HepG2 (cell line): ENCODE results near the gene TRIM62. TPM values are rescaled to one million over a fixed set of nuclear protein-coding genes. Genes with fewer than 3 reads are reported as not detected.

ENCODE experiments used
- HBP1 ChIP-seq: IDR thresholded peaks from 2 replicates; pipeline ENCODE4 v1.6.1; 2016; ENCODE audit warnings: low read depth, control low read depth
- ZBTB33 ChIP-seq: sonication (generic); formaldehyde crosslinking; IDR thresholded peaks from 2 replicates; pipeline ENCODE4 v1.4.0; 2020; ENCODE audit warnings: missing genetic modification reagents
- ZBTB38 ChIP-seq: sonication (generic); formaldehyde crosslinking; IDR thresholded peaks from 2 replicates; pipeline ENCODE4 v1.5.1; 2020; ENCODE audit warnings: mild to moderate bottlenecking, missing genetic modification reagents
- ZBTB40 ChIP-seq, 2 experiments: fragments of 450-650 bp in 1 of 2; sonication (generic) in 1 of 2; formaldehyde crosslinking in 1 of 2; IDR thresholded peaks; 2 replicates each; pipeline versions ENCODE4 v1.6.1 to v1.8.0; 2016 to 2022; ENCODE audit warnings: antibody characterized with exemption in 1 of 2, mild to moderate bottlenecking in 1 of 2, missing genetic modification reagents in 1 of 2
- ZNF512 ChIP-seq: sonication (generic); formaldehyde crosslinking; IDR thresholded peaks from 2 replicates; pipeline ENCODE4 v1.4.0; 2020; ENCODE audit warnings: mild to moderate bottlenecking, missing genetic modification reagents
- ZNF687 ChIP-seq: sonication (generic); formaldehyde crosslinking; IDR thresholded peaks from 2 replicates; pipeline ENCODE4 v1.5.1; 2020; ENCODE audit warnings: mild to moderate bottlenecking, missing genetic modification reagents, moderate library complexity
- polyA plus RNA-seq, 8 experiments: library from polyadenylated mRNA; depleted of rRNA in 3 of 8; stranded (reverse) in 7 of 8; unstranded in 1 of 8; fragments of >200 nt; fragmentation: Illumina TruSeq in 4 of 8; extraction: Trizol in 4 of 8; gene quantifications; 2 replicates each; pipeline versions ENCODE4 v1.2.1 to v1.2.3, GENCODE V29; 2011 to 2016; ENCODE audit warnings: low read depth in 4 of 8, missing spikeins in 1 of 8, mixed read lengths in 1 of 8; ENCODE audit not compliant: insufficient read depth in 1 of 8
- total RNA-seq, 5 experiments: library from RNA; depleted of rRNA; stranded (reverse); fragments of >200 nt; fragmentation: Illumina TruSeq; extraction: Trizol; gene quantifications; 2 replicates each; pipeline ENCODE4 v1.2.3, GENCODE V29; 2016; ENCODE audit warnings: low read depth in 1 of 5

Gene TRIM62
- total and polyA plus RNA-seq, 2 of the 13 experiments (the other 11 are each of a cell fraction or from before 2014, with no cell fraction given): 0.53 to 0.57 TPM

DNA sequence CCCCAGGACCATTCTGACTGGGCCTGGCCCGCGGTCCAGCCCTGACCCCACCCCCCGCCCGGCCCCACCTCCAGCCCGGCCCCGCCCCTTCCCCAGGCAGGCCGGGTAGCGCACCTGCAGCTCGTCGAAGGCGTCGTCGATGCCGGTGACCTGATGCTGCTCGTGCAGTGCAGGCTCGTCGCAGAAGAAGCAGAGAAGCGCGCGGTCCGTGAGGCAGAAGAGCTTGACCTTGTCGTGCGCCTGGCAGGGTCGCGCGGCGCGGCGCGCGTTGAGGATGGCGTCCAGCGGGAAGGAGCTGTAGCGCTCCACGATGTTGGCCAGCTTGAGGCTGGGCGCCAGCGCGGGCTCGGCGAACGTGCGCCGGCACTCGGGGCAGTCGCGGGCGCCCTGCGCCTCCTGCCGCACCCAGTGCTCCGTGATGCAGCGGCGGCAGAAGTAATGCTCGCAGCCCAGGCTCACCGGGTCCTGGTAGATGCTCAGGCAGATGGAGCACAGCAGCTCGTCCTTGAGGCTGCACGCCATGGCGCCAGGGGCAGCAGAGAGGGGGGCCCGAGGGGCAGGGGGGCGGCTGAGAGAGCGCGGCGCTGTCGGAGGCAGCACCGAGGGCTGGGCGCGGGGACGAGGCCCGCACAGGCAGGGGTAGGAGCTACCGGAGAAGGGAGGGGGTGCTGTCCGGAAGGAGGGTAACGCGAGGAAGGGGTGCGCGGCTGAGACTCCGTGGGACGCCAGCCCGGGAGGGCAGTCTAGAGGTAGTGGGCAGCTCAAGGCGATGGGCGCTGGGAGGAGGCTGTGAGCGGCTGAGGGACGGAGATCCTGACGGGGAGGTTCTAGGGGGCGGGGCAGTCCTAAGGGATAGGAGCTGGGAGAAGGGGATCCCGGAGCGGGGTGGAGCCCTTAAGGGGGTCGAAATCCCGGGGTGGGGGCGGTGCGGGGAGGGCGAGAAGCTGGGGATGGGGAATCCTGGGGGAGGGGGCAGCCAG lies 642 bp downstream of the TRIM62 start (continued):
- TF ChIP-seq ZBTB40 (IDR thresholded peaks at IDR 0.05) (no peak), ZBTB40 (CRISPR knock-in tag; IDR thresholded peaks at IDR 0.05) (peak; percentile 49; the same call in 1 of the 2 replicates), ZBTB33 (CRISPR knock-in tag) (no peak), ZNF512 (CRISPR knock-in tag) (no peak), ZNF687 (CRISPR knock-in tag) (peak; percentile 89), HBP1 (CRISPR knock-in tag) (no peak), ZBTB38 (CRISPR knock-in tag) (no peak)
